DOHH2 (cell line): ENCODE results near the gene GNGT2.

Source experiments
- CTCF ChIP-seq: fragments of 200-600 bp; sonication (generic); IDR thresholded peaks from one replicate; pipeline ENCODE4 v1.5.1; 2014; ENCODE audit warnings: antibody characterized with exemption, mild to moderate bottlenecking, low read depth, low read length; ENCODE audit not compliant: poor library complexity, severe bottlenecking
- EZH2phosphoT487 ChIP-seq: fragments of 200-600 bp; sonication (generic); IDR thresholded peaks from 2 replicates; pipeline ENCODE4 v1.6.1; 2017; ENCODE audit warnings: borderline replicate concordance, mild to moderate bottlenecking, antibody characterized with exemption, low read length, moderate library complexity, mixed read lengths

- TF ChIP-seq CTCF: no peak
- TF ChIP-seq EZH2phosphoT487: no peak
These were observed 39.6 kb upstream of the GNGT2 start for GRCh38 chr17:49249890-49250522.
